Measurements from ENCODE around the gene ACSS2. TPM values are rescaled to one million over a fixed set of nuclear protein-coding genes. Genes with fewer than 3 reads are reported as not detected.

The ACSS2 gene
- 10 to 100 TPM; 31.7 to 42.0 TPM for total RNA-seq

- peaks cover 30% of the 10 kb centered on the region for H3K4me1 Mint-ChIP-seq
- peak within 1 kb of the TSS; percentile 88 for H3K27ac Mint-ChIP-seq
- no peaks in the 10 kb centered on the region for H3K36me3 Mint-ChIP-seq (ENCODE audit: low read depth)
- H3K9me3 Mint-ChIP-seq: no peaks in the 10 kb centered on the region
- H3K4me3 Mint-ChIP-seq: peak within 1 kb of the TSS; percentile 93
- peak; percentile 48 for ATAC-seq (replicated peaks)
- H3K27me3 Mint-ChIP-seq: no peaks in the 10 kb centered on the region
Measured at GRCh38 chr20:34876406-34877282, at the start of gene ACSS2. TSS of gene ACSS2 (plus strand) at chr20:34876612. CDS start at chr20:34876646, 34 bp downstream.

- H3K36me3 Mint-ChIP-seq (ENCODE audit: low read depth): peaks cover 6% of the 10 kb centered on the region
- H3K9me3 Mint-ChIP-seq: no peaks in the 10 kb centered on the region
- no peak overlapping the region for H3K27ac Mint-ChIP-seq
- H3K4me3 Mint-ChIP-seq: no peak overlapping the region
- peaks cover 9% of the 10 kb centered on the region for H3K27me3 Mint-ChIP-seq
- no peak for ATAC-seq (replicated peaks)
- H3K4me1 Mint-ChIP-seq: peaks cover 6% of the 10 kb centered on the region
Measured at GRCh38 chr20:34829191-34829590, 47.2 kb upstream of the ACSS2 start.

- Mint-ChIP-seq H3K9me3 (no peaks in the 10 kb centered on the region), H3K36me3 (ENCODE audit: low read depth) (no peaks in the 10 kb centered on the region), H3K4me3 (no peak overlapping the region), H3K27ac (no peak overlapping the region), H3K27me3 (peaks cover 13% of the 10 kb centered on the region), H3K4me1 (no peaks in the 10 kb centered on the region)
- ATAC-seq (replicated peaks): no peak
Measured at GRCh38 chr20:34831936-34832335, 44.5 kb upstream of the ACSS2 start.

GRCh38 chr20:34834459-34834893, 41.9 kb upstream of the ACSS2 start:
- H3K27me3 Mint-ChIP-seq: peaks cover 13% of the 10 kb centered on the region
- H3K4me1 Mint-ChIP-seq: no peaks in the 10 kb centered on the region
- no peaks in the 10 kb centered on the region for H3K36me3 Mint-ChIP-seq (ENCODE audit: low read depth)
- no peak overlapping the region for H3K4me3 Mint-ChIP-seq
- H3K9me3 Mint-ChIP-seq: no peaks in the 10 kb centered on the region
- no peak overlapping the region for H3K27ac Mint-ChIP-seq
- no peak for ATAC-seq (replicated peaks)

- Mint-ChIP-seq H3K4me3 (no peak overlapping the region), H3K36me3 (ENCODE audit: low read depth) (no peaks in the 10 kb centered on the region), H3K9me3 (no peaks in the 10 kb centered on the region), H3K27ac (no peak overlapping the region), H3K27me3 (no peaks in the 10 kb centered on the region), H3K4me1 (no peaks in the 10 kb centered on the region)
- ATAC-seq (replicated peaks): no peak
Measured at GRCh38 chr20:34842143-34842542, 34.3 kb upstream of the ACSS2 start.

- Mint-ChIP-seq H3K36me3 (ENCODE audit: low read depth) (no peaks in the 10 kb centered on the region), H3K4me1 (no peaks in the 10 kb centered on the region), H3K27ac (no peak overlapping the region), H3K27me3 (no peaks in the 10 kb centered on the region), H3K4me3 (no peak overlapping the region), H3K9me3 (no peaks in the 10 kb centered on the region)
- ATAC-seq (replicated peaks): no peak
Measured at GRCh38 chr20:34843421-34843820, 33.0 kb upstream of the ACSS2 start.

- H3K9me3 Mint-ChIP-seq: no peaks in the 10 kb centered on the region
- H3K4me1 Mint-ChIP-seq: no peaks in the 10 kb centered on the region
- peaks cover 18% of the 10 kb centered on the region for H3K36me3 Mint-ChIP-seq (ENCODE audit: low read depth)
- no peak for ATAC-seq (replicated peaks)
- H3K27ac Mint-ChIP-seq: no peak overlapping the region
- no peak overlapping the region for H3K4me3 Mint-ChIP-seq
- H3K27me3 Mint-ChIP-seq: no peaks in the 10 kb centered on the region
Measured at GRCh38 chr20:34848597-34848996, 27.8 kb upstream of the ACSS2 start.

- H3K9me3 Mint-ChIP-seq: no peaks in the 10 kb centered on the region
- H3K4me1 Mint-ChIP-seq: no peaks in the 10 kb centered on the region
- ATAC-seq (replicated peaks): no peak
- peaks cover 18% of the 10 kb centered on the region for H3K36me3 Mint-ChIP-seq (ENCODE audit: low read depth)
- H3K27me3 Mint-ChIP-seq: no peaks in the 10 kb centered on the region
- H3K4me3 Mint-ChIP-seq: no peak overlapping the region
- no peak overlapping the region for H3K27ac Mint-ChIP-seq
Measured at GRCh38 chr20:34849778-34850177, 26.6 kb upstream of the ACSS2 start.

GRCh38 chr20:34850969-34851368, 25.4 kb upstream of the ACSS2 start:
- Mint-ChIP-seq H3K27me3 (no peaks in the 10 kb centered on the region), H3K4me1 (no peaks in the 10 kb centered on the region), H3K9me3 (no peaks in the 10 kb centered on the region)

GRCh38 chr20:34852298-34852697, 24.1 kb upstream of the ACSS2 start:
- ATAC-seq (replicated peaks): no peak

More at GRCh38 chr20:34850969-34851368, 25.4 kb upstream of the ACSS2 start:
- Mint-ChIP-seq H3K4me3 (no peak overlapping the region), H3K27ac (no peak overlapping the region), H3K36me3 (ENCODE audit: low read depth) (peaks cover 18% of the 10 kb centered on the region)
- no peak for ATAC-seq (replicated peaks)

GRCh38 chr20:34859367-34859766, 17.0 kb upstream of the ACSS2 start:
- H3K4me3 Mint-ChIP-seq: no peak overlapping the region
- no peak for ATAC-seq (replicated peaks)
- H3K36me3 Mint-ChIP-seq (ENCODE audit: low read depth): peaks cover 15% of the 10 kb centered on the region
- H3K4me1 Mint-ChIP-seq: no peaks in the 10 kb centered on the region
- no peaks in the 10 kb centered on the region for H3K9me3 Mint-ChIP-seq
- no peak overlapping the region for H3K27ac Mint-ChIP-seq
- H3K27me3 Mint-ChIP-seq: no peaks in the 10 kb centered on the region

More at GRCh38 chr20:34852298-34852697, 24.1 kb upstream of the ACSS2 start:
- H3K4me3 Mint-ChIP-seq: no peak overlapping the region
- no peaks in the 10 kb centered on the region for H3K4me1 Mint-ChIP-seq
- no peak overlapping the region for H3K27ac Mint-ChIP-seq
- H3K36me3 Mint-ChIP-seq (ENCODE audit: low read depth): peaks cover 18% of the 10 kb centered on the region
- H3K27me3 Mint-ChIP-seq: no peaks in the 10 kb centered on the region
- no peaks in the 10 kb centered on the region for H3K9me3 Mint-ChIP-seq

- Mint-ChIP-seq H3K27me3 (no peaks in the 10 kb centered on the region), H3K4me3 (no peak overlapping the region), H3K36me3 (ENCODE audit: low read depth) (peaks cover 15% of the 10 kb centered on the region), H3K27ac (no peak overlapping the region), H3K9me3 (no peaks in the 10 kb centered on the region), H3K4me1 (no peaks in the 10 kb centered on the region)
- ATAC-seq (replicated peaks): no peak
Measured at GRCh38 chr20:34859826-34860545, 16.4 kb upstream of the ACSS2 start.

- no peak overlapping the region for H3K27ac Mint-ChIP-seq
- peaks cover 15% of the 10 kb centered on the region for H3K36me3 Mint-ChIP-seq (ENCODE audit: low read depth)
- H3K9me3 Mint-ChIP-seq: no peaks in the 10 kb centered on the region
- H3K4me3 Mint-ChIP-seq: no peak overlapping the region
- no peaks in the 10 kb centered on the region for H3K4me1 Mint-ChIP-seq
- no peak for ATAC-seq (replicated peaks)
- H3K27me3 Mint-ChIP-seq: no peaks in the 10 kb centered on the region
Measured at GRCh38 chr20:34861386-34862084, 14.9 kb upstream of the ACSS2 start.

- Mint-ChIP-seq H3K9me3 (no peaks in the 10 kb centered on the region), H3K4me1 (no peaks in the 10 kb centered on the region)
- ATAC-seq (replicated peaks): no peak
Measured at GRCh38 chr20:34862724-34863123, 13.7 kb upstream of the ACSS2 start.

More at GRCh38 chr20:34862724-34863123, 13.7 kb upstream of the ACSS2 start:
- Mint-ChIP-seq H3K4me3 (no peak overlapping the region), H3K27me3 (no peaks in the 10 kb centered on the region), H3K36me3 (ENCODE audit: low read depth) (peaks cover 15% of the 10 kb centered on the region), H3K27ac (peak overlapping the region; percentile 37)

Measured in activated T-helper 17 cell treated with anti-CD3 and anti-CD28 coated beads, Interleukin-2, amount 50 U/mL, for 72 hours (primary cell).